ENCODE results near the gene DLG2.

The DLG2 gene

DNA sequence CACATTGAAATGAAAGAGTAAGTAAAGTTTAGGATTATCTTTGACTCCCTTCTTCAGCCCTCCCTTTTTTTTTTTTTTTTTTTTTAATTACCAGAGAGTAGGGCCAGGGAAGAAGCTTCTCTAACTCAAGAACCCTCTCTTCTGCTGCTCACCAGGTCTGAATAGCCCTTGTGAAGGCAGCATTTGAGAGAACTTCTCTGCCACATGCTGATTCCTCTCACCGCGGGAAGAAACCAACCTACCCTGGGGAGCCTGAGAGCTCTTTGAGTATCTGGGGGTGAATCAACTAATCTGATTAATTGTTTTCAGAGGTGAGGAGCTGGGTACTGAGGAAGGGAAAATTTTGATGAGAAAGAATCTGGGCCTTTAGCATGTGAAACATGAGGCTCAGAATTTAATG is 1906.5 kb downstream of the DLG2 start:
- TF ChIP-seq, protein P1, sequence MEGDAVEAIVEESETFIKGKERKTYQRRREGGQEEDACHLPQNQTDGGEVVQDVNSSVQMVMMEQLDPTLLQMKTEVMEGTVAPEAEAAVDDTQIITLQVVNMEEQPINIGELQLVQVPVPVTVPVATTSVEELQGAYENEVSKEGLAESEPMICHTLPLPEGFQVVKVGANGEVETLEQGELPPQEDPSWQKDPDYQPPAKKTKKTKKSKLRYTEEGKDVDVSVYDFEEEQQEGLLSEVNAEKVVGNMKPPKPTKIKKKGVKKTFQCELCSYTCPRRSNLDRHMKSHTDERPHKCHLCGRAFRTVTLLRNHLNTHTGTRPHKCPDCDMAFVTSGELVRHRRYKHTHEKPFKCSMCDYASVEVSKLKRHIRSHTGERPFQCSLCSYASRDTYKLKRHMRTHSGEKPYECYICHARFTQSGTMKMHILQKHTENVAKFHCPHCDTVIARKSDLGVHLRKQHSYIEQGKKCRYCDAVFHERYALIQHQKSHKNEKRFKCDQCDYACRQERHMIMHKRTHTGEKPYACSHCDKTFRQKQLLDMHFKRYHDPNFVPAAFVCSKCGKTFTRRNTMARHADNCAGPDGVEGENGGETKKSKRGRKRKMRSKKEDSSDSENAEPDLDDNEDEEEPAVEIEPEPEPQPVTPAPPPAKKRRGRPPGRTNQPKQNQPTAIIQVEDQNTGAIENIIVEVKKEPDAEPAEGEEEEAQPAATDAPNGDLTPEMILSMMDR (IDR thresholded peaks at IDR 0.05; ENCODE audit: low read length, missing control alignments), result no peak
- DNase-seq (ENCODE audit: low read depth), result no peak
- H3K4me3 ChIP-seq (replicated peaks; ENCODE audit: low read depth, low read length), result no peak overlapping the region

DNA sequence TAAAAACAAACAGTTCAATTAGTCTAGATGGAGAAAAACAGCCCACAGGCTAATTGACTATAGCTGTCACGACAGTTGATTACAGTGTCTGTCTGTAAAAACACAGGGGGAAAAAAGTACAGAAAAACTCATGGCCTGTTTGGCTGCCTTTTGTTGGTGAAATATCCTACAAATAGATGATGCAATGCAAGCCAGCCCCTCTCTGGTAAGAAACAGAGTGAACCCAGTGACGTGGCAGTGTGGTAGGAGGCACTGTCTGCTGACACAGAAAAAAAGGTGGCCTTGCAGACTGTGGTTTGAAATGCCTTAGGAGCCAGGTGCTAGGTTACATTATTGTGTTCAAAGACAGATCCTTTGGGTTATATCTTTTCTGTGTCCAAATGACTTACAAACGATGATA is 1909.6 kb downstream of the DLG2 start:
- DNase-seq (ENCODE audit: low read depth), result no peak
- H3K4me3 ChIP-seq (replicated peaks; ENCODE audit: low read depth, low read length), result no peak overlapping the region
- TF ChIP-seq, protein P1 (IDR thresholded peaks at IDR 0.05; ENCODE audit: low read length, missing control alignments), result no peak

DNA sequence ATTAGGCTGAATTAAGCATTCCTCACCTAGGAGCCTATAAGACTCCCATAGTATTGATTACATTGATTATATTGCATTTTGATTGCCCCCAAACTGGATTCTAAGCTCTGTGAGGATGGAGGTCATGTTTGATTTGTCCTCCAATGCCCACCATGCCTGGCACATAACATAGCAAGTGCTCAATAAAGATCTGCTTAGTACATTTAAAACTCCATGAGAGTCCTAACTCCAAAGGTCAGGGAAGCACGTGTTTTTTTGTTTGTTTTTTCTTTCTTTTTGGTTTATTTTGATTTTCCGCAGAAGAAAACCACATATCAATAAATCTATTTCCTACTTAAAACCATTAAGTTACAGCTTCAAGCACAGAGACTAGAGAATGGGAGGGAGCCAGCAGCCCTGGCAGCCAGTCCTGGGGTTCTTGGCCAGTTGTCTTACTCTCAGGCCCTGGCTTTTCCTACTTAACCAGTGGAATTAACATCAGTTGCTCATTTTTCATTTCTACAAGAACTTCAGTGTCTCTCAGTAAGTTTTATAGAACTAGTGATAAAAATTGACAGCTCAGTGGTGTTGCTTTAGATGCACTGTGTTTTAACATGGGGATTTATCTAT is 1911.1 kb downstream of the DLG2 start:
- H3K4me3 ChIP-seq (replicated peaks; ENCODE audit: low read depth, low read length), result no peak overlapping the region
- TF ChIP-seq, protein P1 (IDR thresholded peaks at IDR 0.05; ENCODE audit: low read length, missing control alignments), result no peak
- DNase-seq (ENCODE audit: low read depth), result no peak

DNA sequence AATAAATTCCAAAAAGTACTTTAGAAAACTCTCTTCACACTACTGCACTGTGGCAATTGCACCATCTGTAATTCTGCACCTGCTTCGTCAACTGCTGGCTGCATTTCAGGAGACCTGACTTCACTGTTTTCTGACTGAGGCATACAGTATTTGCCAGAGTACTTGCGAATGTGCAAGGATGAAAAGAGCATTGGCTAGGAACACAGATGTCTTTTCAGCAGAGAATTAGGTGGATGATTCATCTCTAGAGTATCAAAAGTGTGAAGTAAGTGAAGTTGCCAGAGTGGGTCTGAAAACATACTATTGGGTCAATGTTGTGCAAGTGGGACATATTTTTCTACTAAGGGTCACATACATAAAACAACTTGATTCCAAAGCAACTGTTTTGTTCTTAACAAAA is 1913.4 kb downstream of the DLG2 start:
- H3K4me3 ChIP-seq (replicated peaks; ENCODE audit: low read depth, low read length), result no peak overlapping the region
- TF ChIP-seq, protein P1 (IDR thresholded peaks at IDR 0.05; ENCODE audit: low read length, missing control alignments), result no peak
- no peak for DNase-seq (ENCODE audit: low read depth)

DNA sequence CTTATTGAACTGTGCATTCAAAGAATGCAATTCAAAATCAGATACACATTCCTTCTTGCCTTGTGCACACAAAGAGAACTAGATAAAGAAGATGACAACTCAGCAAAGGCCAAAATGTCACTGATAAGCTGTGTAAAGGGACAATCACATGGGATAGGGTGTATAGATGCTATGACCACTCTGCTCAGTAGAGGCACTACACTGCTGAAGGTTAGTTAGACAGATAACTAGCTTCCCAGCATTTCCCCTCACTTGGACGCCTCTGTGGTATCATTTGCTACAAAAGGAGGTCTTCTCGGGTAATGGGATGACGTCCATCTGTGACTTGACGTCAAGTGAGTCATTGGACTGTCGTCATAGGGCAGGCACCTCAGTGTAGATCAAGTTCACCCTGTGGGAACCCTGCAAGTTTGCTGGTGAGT is 1916.0 kb downstream of the DLG2 start:
- no peak for DNase-seq (ENCODE audit: low read depth)
- H3K4me3 ChIP-seq (replicated peaks; ENCODE audit: low read depth, low read length), result no peak overlapping the region
- TF ChIP-seq, protein P1 (IDR thresholded peaks at IDR 0.05; ENCODE audit: low read length, missing control alignments), result no peak

DNA sequence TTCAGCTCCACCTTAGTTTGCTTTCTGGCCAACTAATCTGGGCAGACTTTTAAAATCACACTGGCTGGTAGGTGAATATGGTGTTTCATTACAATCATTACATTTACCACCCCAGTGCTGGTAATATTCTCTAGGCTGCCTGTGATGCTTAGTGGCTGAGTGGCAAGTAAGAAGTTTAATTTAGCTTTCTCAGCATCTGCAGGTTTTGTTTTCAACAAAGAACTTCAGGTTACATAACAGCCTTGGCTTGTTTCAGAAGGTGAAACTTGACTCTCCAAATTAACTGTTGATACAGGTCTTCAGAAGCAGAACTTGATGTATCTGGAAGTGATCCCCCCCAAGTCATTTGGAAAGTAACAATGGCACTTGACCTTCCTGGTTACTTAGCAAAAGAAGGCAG is 1917.7 kb downstream of the DLG2 start:
- DNase-seq (ENCODE audit: low read depth), result no peak
- TF ChIP-seq, protein P1 (IDR thresholded peaks at IDR 0.05; ENCODE audit: low read length, missing control alignments), result no peak
- no peak overlapping the region for H3K4me3 ChIP-seq (replicated peaks; ENCODE audit: low read depth, low read length)

DNA sequence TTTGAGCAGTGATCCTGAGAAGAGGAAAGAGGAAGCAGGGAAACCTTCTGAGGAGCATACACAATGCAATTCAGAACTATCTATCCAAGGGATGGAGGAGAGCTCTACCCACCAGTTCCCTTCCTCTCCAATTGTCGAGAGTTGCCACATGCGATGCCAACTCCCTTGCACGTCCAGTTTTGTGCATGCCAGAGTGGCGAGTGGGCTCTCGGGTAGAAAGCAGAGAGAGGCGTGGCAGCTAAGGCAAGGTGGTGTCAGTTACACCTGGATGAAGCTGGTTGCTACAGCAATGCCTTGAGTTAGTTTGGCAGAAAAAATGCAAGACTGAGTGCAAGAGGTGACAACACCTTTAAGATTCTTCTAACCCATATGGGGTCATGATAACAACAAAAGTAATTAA is 1920.6 kb downstream of the DLG2 start:
- no peak overlapping the region for H3K4me3 ChIP-seq (replicated peaks; ENCODE audit: low read depth, low read length)
- no peak for DNase-seq (ENCODE audit: low read depth)
- TF ChIP-seq, protein P1 (IDR thresholded peaks at IDR 0.05; ENCODE audit: low read length, missing control alignments), result no peak
